HL-60/S4 treated with phorbol 12-myristate 13-acetate at 8.2 ng/mL for 4 days and 3 days (cell line): Measurements from ENCODE around the gene PSMD5.
"Not testable (repeated sequence)": the region's sequence is repeated elsewhere in the genome, so short reads cannot be mapped to it uniquely, and the experiment has no call there.

Experiments used
- in situ Hi-C: fragments of 300-500 bp; cut with MboI; formaldehyde crosslinking; loops from 2 replicates; pipeline ENCODE4 v1.15.0; 2022; ENCODE audit warnings: low sequenced_read_pairs

PSMD5 gene

DNA sequence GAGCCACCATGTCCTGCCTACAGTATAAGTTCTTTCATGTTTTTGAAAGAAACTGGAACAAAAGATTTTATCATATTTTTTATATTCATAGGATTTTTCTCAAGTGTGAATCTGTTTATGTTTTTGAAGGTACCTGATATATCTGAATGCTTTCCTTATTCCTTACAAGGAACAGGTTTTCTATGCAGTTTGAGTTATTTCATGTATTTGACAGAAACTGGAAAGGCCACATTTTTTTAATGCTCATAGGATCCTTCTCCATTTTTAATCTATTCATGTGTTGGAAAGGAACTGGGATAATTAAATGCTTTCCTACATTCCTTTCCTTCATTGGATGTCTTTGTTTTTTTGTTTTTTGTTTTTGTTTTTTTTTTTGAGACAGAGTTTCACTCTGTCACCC is 33.8 kb downstream of the PSMD5 start:
- in situ Hi-C loops: no loop called here

DNA sequence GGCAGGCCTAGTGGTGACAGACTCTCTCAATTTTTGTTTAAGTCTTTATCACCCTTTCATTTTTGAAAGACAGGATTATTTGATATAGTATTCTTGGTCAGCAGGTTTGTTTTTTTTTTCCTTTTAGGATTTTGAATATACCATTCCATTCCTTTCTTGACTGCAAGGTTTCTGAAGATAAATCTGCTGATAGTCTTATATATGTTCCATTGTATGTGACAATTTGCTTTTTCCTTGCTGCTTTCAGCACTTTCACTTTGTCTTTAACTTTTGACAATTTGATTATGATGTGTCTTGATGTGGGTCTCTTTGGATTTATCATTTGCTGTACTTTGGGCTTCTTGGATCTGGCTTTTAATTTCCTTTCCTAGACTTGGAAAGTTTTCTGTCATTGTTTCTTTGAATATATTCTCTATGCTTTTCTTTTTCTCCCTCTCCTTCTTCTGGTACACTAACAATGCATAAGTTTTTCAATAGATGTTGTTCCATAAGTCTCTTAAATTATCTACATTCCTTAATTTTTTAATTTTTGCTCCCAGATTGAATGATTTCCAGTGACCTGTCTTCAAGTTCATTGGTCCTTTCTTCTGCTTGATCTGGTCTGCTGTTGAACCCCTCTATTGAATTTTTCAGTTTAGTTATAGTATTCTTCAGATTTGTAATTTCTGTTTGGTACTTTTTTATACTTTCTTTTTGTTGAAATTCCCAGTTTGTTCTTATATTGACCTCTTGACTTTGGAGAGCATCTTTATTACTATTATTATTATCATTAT is 34.9 kb downstream of the PSMD5 start:
- in situ Hi-C loops: no loop called here

DNA sequence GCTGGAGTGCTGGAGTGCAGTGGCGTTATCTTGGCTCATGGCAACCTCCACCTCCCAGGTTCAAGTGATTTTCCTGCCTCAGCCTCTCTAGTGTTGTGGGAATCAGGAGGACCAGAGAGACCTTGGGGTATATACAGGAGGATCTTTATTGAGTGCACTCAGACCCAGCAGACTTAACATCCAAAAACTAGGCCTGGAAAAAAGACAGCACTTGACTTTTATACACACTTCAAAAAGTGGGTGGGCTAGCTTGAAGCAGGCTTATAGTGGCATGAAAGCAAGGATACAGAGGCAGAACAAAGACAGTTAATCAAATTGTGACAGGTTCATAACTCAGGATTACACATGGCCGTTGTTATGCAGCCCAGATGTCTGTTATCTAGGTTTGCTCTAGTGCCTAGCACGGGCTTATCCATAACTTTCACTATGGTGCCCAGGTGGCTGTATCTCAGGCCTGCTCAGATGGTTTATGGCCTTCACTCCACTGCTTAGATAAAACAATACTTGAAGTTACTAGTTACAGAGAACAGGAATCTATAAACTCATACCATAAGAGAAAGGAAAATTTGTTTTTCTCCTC is 37.8 kb downstream of the PSMD5 start:
- in situ Hi-C loops: not testable (repeated sequence)

DNA sequence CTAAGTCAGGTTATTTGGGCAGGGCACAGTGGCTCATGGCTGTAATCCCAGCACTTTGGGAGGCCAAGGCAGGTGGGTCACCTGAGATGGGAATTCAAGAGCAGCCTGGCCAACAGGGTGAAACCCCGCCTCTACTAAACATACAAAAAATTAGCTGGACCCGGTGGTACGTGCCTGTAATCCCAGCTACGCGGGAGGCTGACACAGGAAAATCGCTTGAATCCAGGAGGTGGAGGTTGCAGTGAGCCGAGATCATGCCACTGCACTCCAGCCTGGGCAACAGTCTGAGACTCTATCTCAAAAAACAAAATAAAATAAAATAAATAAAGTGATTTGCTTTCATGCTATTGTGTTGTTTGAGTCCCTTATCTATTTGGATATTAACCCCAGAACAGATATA is 41.3 kb downstream of the PSMD5 start:
- in situ Hi-C loops: no loop called here

DNA sequence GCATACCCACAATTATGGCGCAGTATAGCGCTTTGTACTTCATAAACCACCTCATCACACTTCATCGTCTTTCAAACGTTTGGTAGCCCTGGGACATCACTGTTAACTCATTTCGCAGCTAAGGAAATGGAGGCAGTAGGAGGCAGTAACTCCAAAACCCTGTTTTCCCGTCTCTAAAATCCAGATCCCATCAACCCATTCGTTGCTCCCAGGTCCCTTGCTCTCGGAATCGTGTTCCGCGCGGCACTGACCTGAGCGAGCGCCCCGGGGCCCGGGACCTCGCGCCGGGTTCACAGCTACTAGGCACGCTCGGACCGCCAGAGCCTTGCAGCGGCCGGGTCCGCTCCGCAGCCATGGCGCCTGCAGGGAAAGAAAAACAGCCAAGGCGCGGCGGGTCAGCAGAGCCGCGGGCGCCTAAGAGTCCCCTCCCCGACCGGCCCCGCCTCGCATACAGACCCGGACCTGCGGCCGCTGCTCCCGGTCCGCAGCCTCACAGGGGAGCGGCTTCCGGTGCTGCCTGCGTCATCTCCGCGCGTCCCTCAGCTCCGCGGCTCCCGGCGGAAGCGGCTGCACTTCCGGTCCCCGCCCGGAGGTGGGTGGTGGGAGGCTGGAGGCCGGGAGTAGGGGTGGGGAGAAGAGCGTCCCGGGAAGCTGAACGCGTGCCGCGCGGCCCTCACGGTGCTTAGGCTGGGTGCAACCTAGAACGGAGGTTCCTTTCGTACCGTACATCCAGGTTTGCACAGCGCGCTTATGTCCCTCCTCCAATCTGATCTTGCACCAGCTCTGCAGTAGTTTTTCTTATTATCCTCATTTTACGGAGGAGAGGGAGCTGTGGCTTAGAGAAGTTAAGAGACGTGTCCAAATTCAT is 49.6 kb downstream of the PSMD5 start, which contains the start of gene FBXW2:
Gene FBXW2, minus strand, starts transcription at position 519 of the 868 bp plus-strand sequence. CDS start 5,158 bp downstream, outside the sequence.
- in situ Hi-C loops: no loop called here

DNA sequence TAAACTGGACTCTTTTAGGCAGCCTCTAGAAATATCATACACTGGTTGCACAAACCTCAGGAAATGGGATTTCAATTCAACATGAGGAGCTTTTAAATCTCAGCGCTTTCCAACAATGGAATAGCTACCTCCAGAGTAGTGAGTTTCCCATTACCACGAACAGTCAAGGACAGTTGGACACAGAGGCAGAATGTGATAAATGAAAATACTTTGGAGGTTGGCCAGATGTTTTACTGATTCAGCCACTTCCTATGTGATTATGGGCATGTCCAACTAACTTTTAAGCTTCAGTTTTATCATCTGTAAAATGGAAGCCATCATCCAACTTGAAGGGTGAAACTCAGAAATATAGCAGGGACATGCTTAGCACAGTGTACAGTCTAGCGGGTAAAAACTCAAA is 51.6 kb downstream of the PSMD5 start:
- in situ Hi-C loops: no loop called here

DNA sequence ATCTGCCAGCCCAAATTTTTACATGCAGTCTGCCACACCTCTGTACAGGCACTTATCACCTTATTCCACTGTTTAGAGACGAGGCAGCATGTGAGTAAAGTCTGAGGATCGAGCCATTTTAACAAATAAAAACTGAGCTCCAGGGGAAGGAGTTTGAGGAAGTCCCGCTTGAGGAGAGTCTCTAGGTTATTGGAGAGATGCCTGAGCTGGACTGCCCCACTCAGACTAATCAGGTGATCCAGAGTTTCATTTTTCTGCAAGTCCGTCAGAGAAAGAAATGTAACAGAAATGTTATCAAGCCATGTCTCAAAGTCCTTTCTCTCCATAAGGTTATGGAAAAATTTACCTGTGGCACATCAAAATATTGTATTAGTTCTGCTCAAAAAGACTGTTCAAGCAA is 54.8 kb downstream of the PSMD5 start:
- in situ Hi-C loops: no loop called here

DNA sequence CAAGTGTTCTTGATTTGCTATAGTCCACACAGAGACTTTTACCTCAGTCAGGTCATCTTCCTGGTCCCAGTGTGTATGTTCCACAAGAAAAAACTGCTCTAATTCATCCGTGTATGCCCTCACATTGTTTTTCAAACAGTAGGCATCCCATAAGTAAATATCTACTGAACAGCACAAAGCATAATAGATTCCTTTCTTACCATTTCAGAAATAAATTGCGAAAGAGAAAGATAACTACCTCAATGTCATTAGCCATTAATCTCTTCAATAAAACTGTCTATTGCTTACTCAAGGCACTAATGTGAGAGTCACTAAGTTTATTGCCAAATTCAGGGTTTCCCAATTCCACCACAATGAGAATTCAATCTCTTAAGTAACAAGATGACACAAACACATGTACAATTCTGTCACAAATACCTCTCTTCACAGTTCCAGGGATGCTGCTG is 59.1 kb downstream of the PSMD5 start:
- in situ Hi-C loops: no loop called here

DNA sequence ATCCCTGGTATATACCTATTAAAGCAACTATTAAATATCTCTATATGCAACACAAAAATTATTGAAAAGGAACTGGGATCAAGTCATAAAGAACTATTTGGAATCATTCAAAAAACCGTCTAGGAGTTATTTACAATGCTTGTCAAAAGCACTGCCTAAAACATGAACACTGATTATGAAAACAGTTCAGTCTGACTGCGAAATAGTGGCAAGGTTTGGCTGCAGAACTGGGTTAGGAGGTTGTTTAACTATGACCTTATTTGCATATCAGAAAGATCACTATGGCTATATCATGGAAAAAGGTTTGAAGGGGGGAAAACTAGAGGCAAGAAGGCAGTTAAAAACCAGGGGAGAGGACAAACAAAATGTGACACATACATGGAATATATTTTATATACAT is 61.5 kb downstream of the PSMD5 start:
- in situ Hi-C loops: no loop called here

DNA sequence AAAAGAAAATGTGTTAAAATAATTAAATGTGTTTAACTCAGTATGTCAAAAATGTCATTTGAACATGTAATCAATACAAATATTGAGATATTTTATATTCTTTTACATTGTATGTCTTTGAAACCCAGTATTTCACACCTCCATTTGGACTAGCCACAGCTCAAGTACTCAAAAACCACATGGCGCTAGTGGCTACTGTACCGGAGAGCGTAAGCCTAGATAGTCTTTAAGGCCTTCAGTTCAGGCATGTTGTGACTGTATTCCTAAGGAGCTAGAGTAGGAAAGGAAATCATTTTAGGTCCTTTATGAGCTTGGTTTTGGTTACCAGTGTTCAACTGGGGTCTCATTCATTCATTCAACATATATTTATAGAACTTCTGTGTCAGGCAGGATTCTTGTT is 62.4 kb downstream of the PSMD5 start:
- in situ Hi-C loops: no loop called here

DNA sequence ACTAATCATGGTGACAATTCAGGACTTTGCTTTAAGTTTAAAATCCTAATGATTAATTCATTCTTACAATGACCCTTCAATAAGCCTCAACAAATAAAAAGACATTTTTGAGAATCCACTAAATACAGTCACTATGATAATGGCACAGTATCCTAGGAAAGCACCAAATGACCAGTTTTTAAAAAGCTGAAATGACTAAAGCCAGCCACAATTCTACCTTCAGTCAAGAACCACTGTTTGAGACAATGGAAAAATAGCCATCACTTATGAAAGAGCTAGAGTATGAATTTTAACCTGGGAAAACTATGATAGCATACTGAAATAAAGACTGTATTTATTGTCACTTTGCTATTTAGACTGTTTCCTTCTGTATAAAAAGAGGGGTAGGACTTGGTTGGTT is 63.5 kb downstream of the PSMD5 start:
- in situ Hi-C loops: no loop called here

DNA sequence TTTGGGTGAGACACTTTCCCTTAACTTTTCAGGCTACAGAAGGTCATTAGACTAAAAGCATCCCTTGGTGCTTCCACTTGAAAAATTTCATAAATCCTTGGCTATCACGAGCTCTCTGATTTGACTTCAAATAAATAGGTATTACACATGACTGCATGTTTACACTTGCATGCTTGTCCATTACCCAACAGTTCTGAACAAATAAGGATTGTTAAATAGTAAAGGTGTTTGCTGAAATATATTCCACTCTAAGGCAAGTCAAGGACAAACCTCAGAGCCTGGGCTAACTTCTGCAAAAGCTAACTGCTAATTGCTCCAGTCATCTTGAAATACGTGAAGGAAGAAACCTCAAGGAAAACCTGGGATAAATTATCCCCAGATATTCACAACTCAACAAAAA is 64.0 kb downstream of the PSMD5 start:
- in situ Hi-C loops: no loop called here

DNA sequence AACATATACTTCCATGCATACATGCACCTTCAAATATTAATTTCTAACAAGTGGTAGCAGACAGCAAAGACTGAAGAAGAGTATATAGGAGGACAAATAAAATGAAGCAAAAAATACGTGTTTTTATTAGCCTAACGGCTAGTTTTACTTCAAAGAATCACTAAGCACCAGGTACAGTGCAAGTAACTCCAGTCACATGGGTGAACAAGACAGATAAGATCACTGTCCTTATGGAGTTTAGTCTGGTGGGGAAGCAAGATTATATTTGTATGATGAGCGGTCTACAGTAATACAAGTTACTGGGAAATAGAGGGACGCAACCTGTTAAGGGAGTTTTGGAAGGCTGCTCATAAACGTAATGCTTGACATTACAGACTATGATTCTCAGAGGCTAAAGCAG is 65.5 kb downstream of the PSMD5 start:
- in situ Hi-C loops: no loop called here

DNA sequence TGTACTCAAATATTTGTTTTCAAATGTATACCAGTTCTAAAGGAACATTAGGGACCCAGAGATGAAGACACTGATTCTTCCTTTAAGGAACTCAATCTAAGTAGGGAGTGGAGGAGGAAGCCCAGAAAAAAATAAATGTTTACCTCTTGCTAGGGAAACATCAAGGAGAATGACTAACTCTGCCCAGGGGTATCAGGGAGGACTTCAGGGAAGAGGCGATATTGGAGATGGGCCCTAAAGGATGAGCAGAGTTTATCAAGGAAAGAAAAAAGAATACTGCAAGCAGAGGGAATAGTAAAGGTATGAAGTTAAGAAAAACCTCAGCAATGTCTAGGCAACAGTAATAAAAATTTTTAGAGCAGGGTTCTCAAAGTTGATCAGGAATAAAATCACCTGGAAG is 65.9 kb downstream of the PSMD5 start:
- in situ Hi-C loops: no loop called here

DNA sequence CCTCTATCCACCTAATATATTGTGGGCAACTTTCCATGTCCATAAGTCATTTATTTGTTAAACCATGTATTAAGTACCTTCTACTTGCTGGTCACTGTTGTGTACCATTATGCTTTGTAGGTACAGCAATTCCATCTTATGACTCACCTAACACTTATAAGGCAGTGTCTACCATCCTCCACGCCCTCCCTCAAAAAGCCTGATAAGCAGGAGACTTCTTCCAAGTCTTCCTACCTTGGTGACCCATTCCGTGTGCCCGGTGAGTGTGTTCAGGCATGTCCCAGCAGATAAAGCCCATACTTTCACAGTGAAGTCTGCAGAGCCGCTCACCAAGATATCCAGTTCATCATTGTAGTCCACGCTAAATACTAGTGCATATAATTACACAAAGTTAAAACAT is 66.9 kb downstream of the PSMD5 start:
- in situ Hi-C loops: no loop called here

DNA sequence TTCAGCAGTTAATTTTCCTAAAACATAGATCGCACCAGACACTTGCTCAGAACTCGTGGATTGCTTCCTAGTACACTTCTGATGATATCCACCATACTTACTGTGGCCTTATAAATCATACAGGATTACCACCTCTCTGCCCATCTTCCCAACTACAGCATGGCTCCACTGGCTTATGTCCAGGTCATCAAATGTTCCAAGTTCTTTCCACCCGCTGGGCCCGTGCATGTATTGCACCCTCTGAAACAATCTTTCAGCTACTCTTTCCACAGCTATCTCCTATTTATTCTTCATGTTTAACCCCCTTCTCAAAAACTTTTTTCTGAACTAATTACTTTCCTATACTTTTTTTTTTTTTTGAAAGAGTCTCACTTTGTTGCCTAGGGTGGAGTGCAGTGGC is 68.0 kb downstream of the PSMD5 start:
- in situ Hi-C loops: loop anchor here (25.0 kb wide), 1 partner anchor 163 kb away; the partner anchor contains the start of gene TRAF1

DNA sequence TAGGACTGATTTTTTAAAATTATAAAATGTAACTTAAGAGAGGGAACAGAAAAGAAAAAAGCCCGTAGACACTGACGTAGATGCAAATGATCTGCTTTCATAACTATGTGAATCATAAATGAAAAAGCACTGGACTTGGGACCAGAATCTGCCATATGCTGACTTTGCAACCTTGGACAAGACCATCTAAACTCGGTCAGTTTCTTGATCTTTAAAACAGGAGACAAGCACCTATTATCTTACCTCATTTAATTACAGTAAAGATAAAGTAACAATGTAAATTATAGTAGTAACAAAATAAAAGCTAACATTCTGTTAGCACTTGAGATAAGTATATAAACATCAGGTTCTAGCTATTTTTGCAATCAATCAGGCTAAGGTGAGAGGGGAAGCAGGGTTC is 69.5 kb downstream of the PSMD5 start:
- in situ Hi-C loops: loop anchor here (25.0 kb wide), 1 partner anchor 164 kb away; the partner anchor contains the start of gene TRAF1

DNA sequence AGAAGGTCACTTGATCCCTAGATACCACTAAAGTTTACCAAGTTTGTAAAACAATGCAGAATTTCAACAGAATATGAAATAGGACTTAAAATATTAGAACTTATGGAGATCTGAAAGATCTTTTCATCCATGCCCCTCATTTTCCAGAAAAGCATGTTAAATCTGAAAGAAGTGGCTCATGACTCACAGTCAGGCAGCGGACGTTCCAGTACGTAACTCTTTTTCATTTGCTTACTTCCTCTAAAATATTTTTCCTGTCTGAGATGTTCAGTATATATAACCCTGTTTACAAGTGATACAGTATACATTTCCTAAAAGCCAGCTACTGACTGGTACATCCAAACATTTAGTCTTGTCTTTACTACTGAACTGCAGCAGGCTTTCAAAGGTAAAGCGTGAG is 71.8 kb downstream of the PSMD5 start:
- in situ Hi-C loops: loop anchor here (25.0 kb wide), 1 partner anchor 166 kb away; the partner anchor contains the start of gene TRAF1

DNA sequence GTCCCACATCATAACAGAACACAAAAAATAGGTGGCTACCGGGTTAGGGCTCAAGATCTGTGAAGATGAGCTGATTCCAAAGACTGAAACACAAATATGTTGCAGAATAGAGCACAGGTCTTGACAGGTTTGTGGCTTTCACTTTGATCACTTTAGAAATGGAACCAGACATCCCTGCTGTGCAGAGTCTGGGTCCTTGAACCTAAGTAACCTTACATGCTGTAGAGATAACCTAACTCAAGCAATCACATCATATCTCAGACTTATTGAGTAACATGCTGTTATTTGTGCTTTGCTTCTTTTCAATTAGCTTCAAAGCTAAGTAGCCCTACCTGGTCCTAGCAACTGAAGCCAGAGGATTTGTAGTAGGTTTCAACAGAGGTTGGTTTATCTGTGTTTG is 73.8 kb downstream of the PSMD5 start:
- in situ Hi-C loops: loop anchor here (25.0 kb wide), 1 partner anchor 168 kb away; the partner anchor contains the start of gene TRAF1

DNA sequence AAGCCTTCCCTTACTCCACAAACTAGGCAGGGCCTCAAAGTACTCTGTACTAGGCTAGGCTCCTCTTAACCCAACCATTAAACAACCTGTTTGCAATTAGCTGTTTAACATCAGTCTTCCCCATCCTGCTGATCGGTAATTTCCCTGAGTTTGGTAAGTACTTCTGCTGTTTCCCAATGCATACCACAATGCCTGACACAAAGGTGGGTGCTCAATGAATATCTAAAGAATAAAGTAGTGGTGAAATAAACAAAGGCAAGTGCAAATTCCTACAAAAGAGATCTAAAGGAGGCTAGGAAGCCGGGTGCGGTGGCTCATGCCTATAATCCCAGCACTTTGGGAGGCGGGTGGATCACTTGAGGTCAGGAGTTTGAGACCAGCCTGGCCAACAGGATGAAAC is 74.5 kb downstream of the PSMD5 start:
- in situ Hi-C loops: loop anchor here (25.0 kb wide), 1 partner anchor 169 kb away; the partner anchor contains the start of gene TRAF1

DNA sequence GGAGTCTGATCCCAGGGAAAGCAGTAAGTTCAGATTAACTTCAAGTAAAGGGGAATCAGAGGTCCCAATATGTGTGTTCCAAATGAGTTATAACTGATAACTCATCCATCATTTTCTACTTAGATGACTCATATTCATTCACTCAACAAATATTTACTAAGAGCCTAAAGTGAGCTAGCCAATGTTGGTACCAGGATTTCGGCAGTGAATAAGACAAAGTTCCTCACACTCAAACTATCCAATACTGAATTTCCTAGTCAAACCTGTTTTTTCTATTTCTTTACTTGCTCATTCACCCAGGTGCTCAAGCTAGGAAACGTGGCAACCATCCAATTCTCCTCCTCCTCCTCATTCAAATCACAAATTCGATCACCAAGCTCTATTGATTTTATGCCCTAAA is 75.3 kb downstream of the PSMD5 start:
- in situ Hi-C loops: loop anchor here (25.0 kb wide), 1 partner anchor 170 kb away; the partner anchor contains the start of gene TRAF1
